NCI-H345 treated with DMSO at 0.1 percent for 48 hours (cell line): ENCODE data around the gene RNF150.
"Not testable (repeated sequence)": the region's sequence is repeated elsewhere in the genome, so short reads cannot be mapped to it uniquely, and the experiment has no call there.

Experiments used
- DNase-seq: peaks from one replicate; lab custom pipeline; 2025; ENCODE audit not compliant: unreplicated experiment; lab: John Stamatoyannopoulos, UW

RNF150 gene

GRCh38 chr4:140834839-140835495 is 298.3 kb downstream of the RNF150 start:
- DNase-seq, result no peak

GRCh38 chr4:140833280-140833679 is 300.0 kb downstream of the RNF150 start:
- DNase-seq, result no peak

- no peak for DNase-seq
Observed at GRCh38 chr4:140829825-140830224, 303.4 kb downstream of the RNF150 start.

- no peak for DNase-seq
Observed at GRCh38 chr4:140826701-140827027, 306.6 kb downstream of the RNF150 start.

- not testable (repeated sequence) for DNase-seq
Observed at GRCh38 chr4:140820520-140820919, 312.7 kb downstream of the RNF150 start.

GRCh38 chr4:140819610-140820009 is 313.7 kb downstream of the RNF150 start:
- no peak for DNase-seq

GRCh38 chr4:140818433-140818832 is 314.8 kb downstream of the RNF150 start:
- DNase-seq, result no peak

GRCh38 chr4:140816806-140817510 is 316.3 kb downstream of the RNF150 start:
- DNase-seq, result no peak

GRCh38 chr4:140813804-140814203 is 319.5 kb downstream of the RNF150 start:
- DNase-seq, result no peak

- DNase-seq, result no peak
Observed at GRCh38 chr4:140812916-140813315, 320.4 kb downstream of the RNF150 start.

- DNase-seq, result no peak
Observed at GRCh38 chr4:140811429-140811828, 321.8 kb downstream of the RNF150 start.

GRCh38 chr4:140810591-140811169 is 322.6 kb downstream of the RNF150 start:
- not testable (repeated sequence) for DNase-seq
